ENCODE data around the gene P2RY2.

Gene P2RY2

GRCh38 chr11:73217810-73218105 is 323 bp upstream of the P2RY2 start:
- H3K4me3 ChIP-seq (ENCODE audit: low read depth, low read length): peak overlapping the region; percentile 48
- no peak for TF ChIP-seq CTCF (IDR thresholded peaks at IDR 0.05; ENCODE audit: low read depth, low read length)

GRCh38 chr11:73218830-73219215 is 742 bp downstream of the P2RY2 start:
- H3K4me3 ChIP-seq (ENCODE audit: low read depth, low read length): no peak overlapping the region
- TF ChIP-seq CTCF (IDR thresholded peaks at IDR 0.05; ENCODE audit: low read depth, low read length): no peak

- no peak for TF ChIP-seq CTCF (IDR thresholded peaks at IDR 0.05; ENCODE audit: low read depth, low read length)
- no peak overlapping the region for H3K4me3 ChIP-seq (ENCODE audit: low read depth, low read length)
These were observed 1.6 kb downstream of the P2RY2 start for GRCh38 chr11:73219396-73220285.

GRCh38 chr11:73221451-73221850 is 3.4 kb downstream of the P2RY2 start:
- no peak overlapping the region for H3K4me3 ChIP-seq (ENCODE audit: low read depth, low read length)
- no peak for TF ChIP-seq CTCF (IDR thresholded peaks at IDR 0.05; ENCODE audit: low read depth, low read length)

GRCh38 chr11:73221996-73222395 is 3.9 kb downstream of the P2RY2 start:
- no peak for TF ChIP-seq CTCF (IDR thresholded peaks at IDR 0.05; ENCODE audit: low read depth, low read length)
- no peak overlapping the region for H3K4me3 ChIP-seq (ENCODE audit: low read depth, low read length)

GRCh38 chr11:73223998-73224730 is 6.1 kb downstream of the P2RY2 start:
- H3K4me3 ChIP-seq (ENCODE audit: low read depth, low read length): no peak overlapping the region
- TF ChIP-seq CTCF (IDR thresholded peaks at IDR 0.05; ENCODE audit: low read depth, low read length): no peak
